ENCODE data around the gene ADAM15. TPM values are rescaled to one million over a fixed set of nuclear protein-coding genes. Genes with fewer than 3 reads are reported as not detected.

ADAM15 gene
- total and polyA plus RNA-seq, 2 of the 8 experiments (the other 6 are each of a cell fraction or from before 2014, with no cell fraction given), result 32.9 to 37.6 TPM

DNA sequence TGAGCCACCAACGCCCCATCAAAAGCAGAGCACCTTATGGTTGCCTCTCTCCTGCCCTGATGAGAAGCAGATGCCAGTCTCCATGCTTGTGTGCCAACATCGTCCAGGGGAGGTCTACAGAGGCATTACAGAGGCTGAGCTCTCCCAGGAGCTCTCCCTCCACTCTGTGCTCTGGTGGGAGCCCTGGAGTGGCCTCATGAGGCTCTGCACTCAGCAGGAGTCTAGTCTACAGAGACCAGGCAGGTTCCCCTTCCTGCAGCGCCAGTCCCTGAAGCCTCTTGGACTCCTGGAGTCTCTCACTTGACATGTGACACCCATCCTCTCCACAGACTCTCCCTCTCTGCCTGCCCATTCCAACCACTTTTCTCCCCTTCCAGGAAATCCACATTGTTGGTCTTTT lies 14.1 kb upstream of the ADAM15 start:
- POLR2A ChIA-PET (ENCODE audit: partially characterized antibody), result interaction anchor here (0.8 to 8.8 kb wide), 2 partner anchors 14 to 17 kb away, joined by 3 to 60 read pairs; partner anchors contain the start of gene ADAM15
- TF ChIP-seq SRF (IDR thresholded peaks at IDR 0.05; ENCODE audit: low read depth, low read length) (no peak), EGR1 (IDR thresholded peaks at IDR 0.05; ENCODE audit: borderline replicate concordance, low read depth, low read length) (no peak), HDAC2 (IDR thresholded peaks at IDR 0.05; ENCODE audit: borderline replicate concordance in 1 of 2, low read depth in 2 of 2, low read length in 2 of 2) (no peak), KDM5A (IDR thresholded peaks at IDR 0.05; ENCODE audit: low read length) (no peak), CEBPB (IDR thresholded peaks at IDR 0.05; ENCODE audit: low read depth, low read length) (no peak), SP4 (IDR thresholded peaks at IDR 0.05; ENCODE audit: low read length) (no peak), TAF7 (optimal IDR thresholded peaks at IDR 0.05; ENCODE audit: borderline replicate concordance, low read depth, low read length) (no peak), JUND (IDR thresholded peaks at IDR 0.05; ENCODE audit: low read length) (no peak), GABPA (IDR thresholded peaks at IDR 0.05; ENCODE audit: borderline replicate concordance, insufficient read depth, low read length) (no peak), TBP (IDR thresholded peaks at IDR 0.05; ENCODE audit: low read depth, low read length) (no peak), CHD1 (IDR thresholded peaks at IDR 0.05; ENCODE audit: low read depth, low read length) (no peak), SIX5 (IDR thresholded peaks at IDR 0.05; ENCODE audit: low read depth, low read length) (no peak), FOSL1 (IDR thresholded peaks at IDR 0.05; ENCODE audit: insufficient read depth, low read depth, low read length) (no peak), YY1 (IDR thresholded peaks at IDR 0.05; ENCODE audit: low read depth, low read length) (no peak)

More for the DNA sequence above, 14.1 kb upstream of the ADAM15 start:
- Histone ChIP-seq H2BK120ac (replicated peaks; ENCODE audit: low read depth, low read length) (no peak overlapping the region), H3K4me3 (ENCODE audit: extremely low read depth in 1 of 4, insufficient read depth in 2 of 4, low read depth in 3 of 4, low read length in 4 of 4) (no peak overlapping the region), H4K20me1 (replicated peaks in 1 of 2; ENCODE audit: control insufficient read depth in 1 of 2, insufficient read depth in 2 of 2, low read length in 2 of 2) (no peaks in the 10 kb centered on the region), H3K23me2 (ENCODE audit: low read depth, low read length) (no peaks in the 10 kb centered on the region), H2AK5ac (ENCODE audit: low read depth, low read length) (no peak overlapping the region), H3K9ac (replicated peaks in 1 of 4; ENCODE audit: extremely low read depth in 1 of 4, low read depth in 3 of 4, low read length in 3 of 4) (no peak overlapping the region), H3K4ac (replicated peaks; ENCODE audit: insufficient read length, low read depth, low read length) (no peak overlapping the region), H3K14ac (ENCODE audit: insufficient read length) (no peak overlapping the region), H4K91ac (replicated peaks; ENCODE audit: insufficient read length, low read length) (no peak overlapping the region), H3K4me1 (replicated peaks in 1 of 4; ENCODE audit: control insufficient read depth in 3 of 4, insufficient read depth in 4 of 4, low read length in 3 of 4) (no peaks in the 10 kb centered on the region), H2BK12ac (ENCODE audit: low read depth, low read length) (no peak overlapping the region), H3K36me3 (ENCODE audit: control insufficient read depth in 2 of 4, insufficient read depth in 4 of 4, low read length in 3 of 4) (no peaks in the 10 kb centered on the region), H2AFZ (ENCODE audit: low read length) (no peak overlapping the region), H3K56ac (replicated peaks; ENCODE audit: insufficient read length, low read depth, low read length) (no peak overlapping the region), H4K8ac (ENCODE audit: extremely low read depth, insufficient read depth, low read length) (no peak overlapping the region), H3K9me3 (ENCODE audit: insufficient read depth in 2 of 2, low read depth in 1 of 2, low read length in 1 of 2) (no peaks in the 10 kb centered on the region), H2BK5ac (ENCODE audit: low read depth, low read length) (no peak overlapping the region), H3K27ac (ENCODE audit: low read depth, low read length) (no peak overlapping the region), H3K4me2 (ENCODE audit: insufficient read depth in 1 of 2, low read depth in 2 of 2, low read length in 2 of 2) (no peak overlapping the region), H3K27me3 (replicated peaks in 1 of 4; ENCODE audit: control insufficient read depth in 3 of 4, extremely low read depth in 1 of 4, insufficient read depth in 3 of 4, low read length in 3 of 4) (peaks cover 0 to 2% (median 0%) of the 10 kb centered on the region in 4 experiments; a peak in 2 of 7 replicates), H2BK15ac (ENCODE audit: low read length) (no peak overlapping the region), H3K23ac (ENCODE audit: insufficient read length) (no peak overlapping the region), H4K5ac (ENCODE audit: insufficient read length, low read depth, low read length) (no peak overlapping the region), H3K79me1 (ENCODE audit: low read depth, low read length) (no peaks in the 10 kb centered on the region), H3K18ac (ENCODE audit: extremely low read depth, low read length) (no peak overlapping the region), H3K79me2 (ENCODE audit: control insufficient read depth in 1 of 2, insufficient read depth in 2 of 2, low read length in 2 of 2) (no peaks in the 10 kb centered on the region), H2BK20ac (ENCODE audit: low read length) (no peak overlapping the region)
- CTCF ChIA-PET (ENCODE audit: partially characterized antibody), result interaction anchor here (0.6 to 32.4 kb wide), 4 partner anchors 22 to 52 kb away, joined by 3 to 907 read pairs (median 178); partner anchors contain the start of genes ADAM15, EFNA3 and EFNA4
- no peak for DNase-seq (ENCODE audit: low read depth in 1 of 2, low spot score in 2 of 2)
- FAIRE-seq, result no peak
- 89% methylated on average over 3 of the region's 3 CpGs; no CpG with 5 or more reads in 1 of the 2 experiments for WGBS, 2 experiments (ENCODE audit: extremely low coverage in 1 of 2, insufficient coverage in 1 of 2, insufficient read length in 1 of 2, insufficient replicate concordance in 2 of 2, low coverage in 1 of 2, low lambda C conversion rate in 2 of 2, missing lambda C conversion rate in 1 of 2)

Data from H1 (cell line).